Neural cell (in vitro differentiated cells): ENCODE results near the gene TBC1D16. TPM values are rescaled to one million over a fixed set of nuclear protein-coding genes. Genes with fewer than 3 reads are reported as not detected.

Source experiments
- H2AFZ ChIP-seq: fragments of 200-600, 300-800 bp; sonication (generic), shearing (Covaris generic); 2 replicates; pipeline ENCODE4 v1.6.0; 2014; ENCODE audit warnings: low read depth, mild to moderate bottlenecking, antibody characterized with exemption, low read length, moderate library complexity
- H3F3A ChIP-seq: fragments of 200-600 bp; shearing (Covaris generic); 2 replicates; pipeline ENCODE4 v1.6.1; 2016; ENCODE audit warnings: mild to moderate bottlenecking, moderate library complexity, mixed read lengths, antibody characterized with exemption, low read length; ENCODE audit not compliant: insufficient read depth, poor library complexity, severe bottlenecking
- H3K27ac ChIP-seq: fragments of 200-600, 300-800 bp; sonication (generic), shearing (Covaris generic); 2 replicates; pipeline ENCODE4 v1.5.1; 2014; ENCODE audit warnings: mild to moderate bottlenecking, low read length, moderate library complexity
- H3K27me3 ChIP-seq: fragments of 300-800, 200-600 bp; sonication (generic), shearing (Covaris generic); 2 replicates; pipeline ENCODE4 v1.6.0; 2014; ENCODE audit warnings: mild to moderate bottlenecking, low read depth, low read length, moderate library complexity; ENCODE audit not compliant: insufficient read depth
- H3K36me3 ChIP-seq: fragments of 300-800, 200-600 bp; sonication (generic), shearing (Covaris generic); 2 replicates; pipeline ENCODE4 v1.5.1; 2014; ENCODE audit warnings: mild to moderate bottlenecking, antibody characterized with exemption, low read length, moderate library complexity; ENCODE audit not compliant: insufficient read depth
- H3K4me2 ChIP-seq: fragments of 300-800, 200-600 bp; sonication (generic), shearing (Covaris generic); 2 replicates; pipeline ENCODE4 v1.6.0; 2014; ENCODE audit warnings: mild to moderate bottlenecking, low read length
- H3K4me3 ChIP-seq: fragments of 300-800, 200-600 bp; sonication (generic), shearing (Covaris generic); 2 replicates; pipeline ENCODE4 v1.5.1; 2014; ENCODE audit warnings: mild to moderate bottlenecking, low read length, moderate library complexity
- H3K79me2 ChIP-seq: fragments of 200-600 bp; shearing (Covaris generic); replicated peaks from 2 replicates; pipeline ENCODE4 v1.6.0; 2014; ENCODE audit warnings: mild to moderate bottlenecking, low read length, moderate library complexity; ENCODE audit not compliant: insufficient read depth
- H3K9ac ChIP-seq: fragments of 300-800, 200-600 bp; sonication (generic), shearing (Covaris generic); 2 replicates; pipeline ENCODE4 v1.6.1; 2016; ENCODE audit warnings: mild to moderate bottlenecking, low read length, mixed read lengths
- H3K9me2 ChIP-seq: fragments of 200-600 bp; shearing (Covaris generic); 2 replicates; pipeline ENCODE4 v1.6.1; 2016; ENCODE audit warnings: mild to moderate bottlenecking, low read length, mixed read lengths; ENCODE audit not compliant: insufficient read depth
- H3K9me3 ChIP-seq: fragments of 200-600, 300-800 bp; sonication (generic), shearing (Covaris generic); 2 replicates; pipeline ENCODE4 v1.6.1; 2016; ENCODE audit warnings: mild to moderate bottlenecking, mixed run types, low read length, moderate library complexity, mixed read lengths
- H4K20me1 ChIP-seq: fragments of 200-600 bp; shearing (Covaris generic); 2 replicates; pipeline ENCODE4 v1.6.1; 2016; ENCODE audit warnings: mild to moderate bottlenecking, mixed run types; ENCODE audit not compliant: insufficient read depth
- EP300 ChIP-seq: fragments of 450-650 bp; conservative IDR thresholded peaks from 2 replicates; pipeline ENCODE4 v1.6.1; 2014; ENCODE audit warnings: antibody characterized with exemption, mild to moderate bottlenecking, moderate library complexity; ENCODE audit not compliant: poor library complexity, severe bottlenecking
- EZH2 ChIP-seq: fragments of 200-600, 300-800 bp; shearing (Covaris generic), sonication (generic); IDR thresholded peaks from 2 replicates; pipeline ENCODE4 v1.6.1; 2014; ENCODE audit warnings: antibody characterized with exemption, low read length, borderline replicate concordance, mild to moderate bottlenecking; ENCODE audit not compliant: insufficient read depth, poor library complexity, severe bottlenecking
- MXI1 ChIP-seq: fragments of 450-650 bp; conservative IDR thresholded peaks from 2 replicates; pipeline ENCODE4 v1.6.1; 2014; ENCODE audit warnings: antibody characterized with exemption, mild to moderate bottlenecking; ENCODE audit not compliant: poor library complexity, severe bottlenecking
- POLR2AphosphoS5 ChIP-seq: IDR thresholded peaks from 2 replicates; pipeline ENCODE4 v1.6.1; 2012
- RAD21 ChIP-seq: fragments of 450-650 bp; conservative IDR thresholded peaks from 2 replicates; pipeline ENCODE4 v1.6.1; 2014; ENCODE audit warnings: antibody characterized with exemption, mild to moderate bottlenecking, moderate library complexity
- SMC3 ChIP-seq: fragments of 450-650 bp; conservative IDR thresholded peaks from 2 replicates; pipeline ENCODE4 v1.6.1; 2014; ENCODE audit warnings: antibody characterized with exemption, mild to moderate bottlenecking, moderate library complexity; ENCODE audit not compliant: poor library complexity
- TAF1 ChIP-seq: IDR thresholded peaks from 2 replicates; pipeline ENCODE4 v1.6.1; 2012; ENCODE audit warnings: low read depth
- polyA plus RNA-seq: library from polyadenylated mRNA; depleted of rRNA; stranded (reverse); fragments of >200 nt; gene quantifications from 2 replicates; pipeline ENCODE4 v1.2.3, GENCODE V29; 2014
- TF ChIP-seq, protein P1 (sequence below): IDR thresholded peaks from 2 replicates; pipeline ENCODE4 v1.6.1; 2012; ENCODE audit warnings: borderline replicate concordance
- TF ChIP-seq, protein P2 (sequence below): fragments of 450-650 bp; IDR thresholded peaks from 2 replicates; pipeline ENCODE4 v1.5.1; 2014; ENCODE audit warnings: antibody characterized with exemption, mild to moderate bottlenecking, moderate library complexity; ENCODE audit not compliant: poor library complexity, severe bottlenecking

TBC1D16 gene
- polyA plus RNA-seq, 1 donor from 2014 or later = 19.8 TPM

DNA sequence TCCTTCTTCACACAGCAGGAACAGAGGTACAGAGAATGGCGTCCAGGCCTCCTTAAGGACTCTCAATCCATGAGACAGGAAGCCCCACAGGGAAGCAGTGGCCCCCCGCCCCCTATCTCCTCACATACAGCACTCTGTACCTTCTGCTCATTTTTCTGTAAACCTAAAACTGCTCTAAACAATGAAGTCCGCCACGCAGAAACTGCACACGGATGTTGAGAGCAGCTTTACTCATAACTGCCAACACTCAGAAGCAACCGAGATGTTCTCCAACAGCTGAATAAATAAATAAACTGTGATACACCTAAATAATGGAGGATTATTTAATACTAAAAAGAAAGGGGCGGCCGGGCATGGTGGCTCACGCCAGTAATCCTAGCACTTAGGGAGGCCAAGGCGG, 9.9 kb downstream of the TBC1D16 start:
- Histone ChIP-seq H3K9ac (no peak overlapping the region), H3K9me2 (no peaks in the 10 kb centered on the region), H3K36me3 (no peaks in the 10 kb centered on the region), H2AFZ (no peak overlapping the region), H3K9me3 (no peaks in the 10 kb centered on the region), H3K4me3 (no peak overlapping the region), H3K27ac (no peak overlapping the region), H3K27me3 (no peaks in the 10 kb centered on the region), H3K79me2 (peaks cover 35% of the 10 kb centered on the region), H3F3A (no peaks in the 10 kb centered on the region), H3K4me2 (no peak overlapping the region), H4K20me1 (no peaks in the 10 kb centered on the region)
- no peak for TF ChIP-seq SMC3
- no peak for TF ChIP-seq EZH2
- TF ChIP-seq, protein P1, sequence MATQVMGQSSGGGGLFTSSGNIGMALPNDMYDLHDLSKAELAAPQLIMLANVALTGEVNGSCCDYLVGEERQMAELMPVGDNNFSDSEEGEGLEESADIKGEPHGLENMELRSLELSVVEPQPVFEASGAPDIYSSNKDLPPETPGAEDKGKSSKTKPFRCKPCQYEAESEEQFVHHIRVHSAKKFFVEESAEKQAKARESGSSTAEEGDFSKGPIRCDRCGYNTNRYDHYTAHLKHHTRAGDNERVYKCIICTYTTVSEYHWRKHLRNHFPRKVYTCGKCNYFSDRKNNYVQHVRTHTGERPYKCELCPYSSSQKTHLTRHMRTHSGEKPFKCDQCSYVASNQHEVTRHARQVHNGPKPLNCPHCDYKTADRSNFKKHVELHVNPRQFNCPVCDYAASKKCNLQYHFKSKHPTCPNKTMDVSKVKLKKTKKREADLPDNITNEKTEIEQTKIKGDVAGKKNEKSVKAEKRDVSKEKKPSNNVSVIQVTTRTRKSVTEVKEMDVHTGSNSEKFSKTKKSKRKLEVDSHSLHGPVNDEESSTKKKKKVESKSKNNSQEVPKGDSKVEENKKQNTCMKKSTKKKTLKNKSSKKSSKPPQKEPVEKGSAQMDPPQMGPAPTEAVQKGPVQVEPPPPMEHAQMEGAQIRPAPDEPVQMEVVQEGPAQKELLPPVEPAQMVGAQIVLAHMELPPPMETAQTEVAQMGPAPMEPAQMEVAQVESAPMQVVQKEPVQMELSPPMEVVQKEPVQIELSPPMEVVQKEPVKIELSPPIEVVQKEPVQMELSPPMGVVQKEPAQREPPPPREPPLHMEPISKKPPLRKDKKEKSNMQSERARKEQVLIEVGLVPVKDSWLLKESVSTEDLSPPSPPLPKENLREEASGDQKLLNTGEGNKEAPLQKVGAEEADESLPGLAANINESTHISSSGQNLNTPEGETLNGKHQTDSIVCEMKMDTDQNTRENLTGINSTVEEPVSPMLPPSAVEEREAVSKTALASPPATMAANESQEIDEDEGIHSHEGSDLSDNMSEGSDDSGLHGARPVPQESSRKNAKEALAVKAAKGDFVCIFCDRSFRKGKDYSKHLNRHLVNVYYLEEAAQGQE = no peak
- no peak for TF ChIP-seq RAD21
- TF ChIP-seq EP300 = no peak
- TF ChIP-seq, protein P2, sequence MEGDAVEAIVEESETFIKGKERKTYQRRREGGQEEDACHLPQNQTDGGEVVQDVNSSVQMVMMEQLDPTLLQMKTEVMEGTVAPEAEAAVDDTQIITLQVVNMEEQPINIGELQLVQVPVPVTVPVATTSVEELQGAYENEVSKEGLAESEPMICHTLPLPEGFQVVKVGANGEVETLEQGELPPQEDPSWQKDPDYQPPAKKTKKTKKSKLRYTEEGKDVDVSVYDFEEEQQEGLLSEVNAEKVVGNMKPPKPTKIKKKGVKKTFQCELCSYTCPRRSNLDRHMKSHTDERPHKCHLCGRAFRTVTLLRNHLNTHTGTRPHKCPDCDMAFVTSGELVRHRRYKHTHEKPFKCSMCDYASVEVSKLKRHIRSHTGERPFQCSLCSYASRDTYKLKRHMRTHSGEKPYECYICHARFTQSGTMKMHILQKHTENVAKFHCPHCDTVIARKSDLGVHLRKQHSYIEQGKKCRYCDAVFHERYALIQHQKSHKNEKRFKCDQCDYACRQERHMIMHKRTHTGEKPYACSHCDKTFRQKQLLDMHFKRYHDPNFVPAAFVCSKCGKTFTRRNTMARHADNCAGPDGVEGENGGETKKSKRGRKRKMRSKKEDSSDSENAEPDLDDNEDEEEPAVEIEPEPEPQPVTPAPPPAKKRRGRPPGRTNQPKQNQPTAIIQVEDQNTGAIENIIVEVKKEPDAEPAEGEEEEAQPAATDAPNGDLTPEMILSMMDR = no peak
- no peak for TF ChIP-seq MXI1
- TF ChIP-seq TAF1 = no peak
- TF ChIP-seq POLR2AphosphoS5 = no peak

DNA sequence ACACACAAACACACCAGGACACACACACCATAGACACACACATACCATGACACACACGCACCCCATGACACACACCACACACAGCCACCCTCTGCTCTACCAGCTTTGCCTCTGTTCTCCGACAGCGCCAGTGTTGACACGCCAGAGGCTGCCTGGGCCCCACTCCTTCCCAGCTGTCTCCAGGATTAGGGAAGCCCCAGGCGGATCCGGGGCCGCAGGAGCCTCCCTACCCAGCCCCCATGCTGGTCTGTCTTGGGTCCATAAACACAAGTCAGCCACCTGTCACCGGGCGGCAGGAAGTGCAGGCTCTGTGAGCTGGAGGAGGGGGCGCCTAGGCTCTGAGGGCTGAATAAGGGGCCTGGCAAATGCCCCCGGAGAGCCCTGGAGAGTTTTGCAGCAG, 10.5 kb downstream of the TBC1D16 start:
- H3K4me3 ChIP-seq = no peak overlapping the region
- no peaks in the 10 kb centered on the region for H3K27me3 ChIP-seq
- no peak overlapping the region for H2AFZ ChIP-seq
- no peak overlapping the region for H3K4me2 ChIP-seq
- no peaks in the 10 kb centered on the region for H3F3A ChIP-seq
- no peaks in the 10 kb centered on the region for H3K36me3 ChIP-seq
- no peaks in the 10 kb centered on the region for H4K20me1 ChIP-seq
- no peak overlapping the region for H3K27ac ChIP-seq
- no peaks in the 10 kb centered on the region for H3K9me2 ChIP-seq
- TF ChIP-seq RAD21 (no peak), POLR2AphosphoS5 (no peak), SMC3 (no peak), TAF1 (no peak), EZH2 (no peak)
- TF ChIP-seq, protein P1 = no peak
- no peak overlapping the region for H3K9ac ChIP-seq
- H3K79me2 ChIP-seq = peaks cover 29% of the 10 kb centered on the region
- no peaks in the 10 kb centered on the region for H3K9me3 ChIP-seq
